Testis (tissue), 2 donors: ENCODE measurements around the gene ENTREP1.

ENCODE experiments used
- POLR2A ChIP-seq: fragments of 450-650 bp; IDR thresholded peaks from one replicate; pipeline ENCODE4 v1.6.1; 2017; ENCODE audit warnings: antibody characterized with exemption, mild to moderate bottlenecking, moderate library complexity
- TF ChIP-seq, protein P1 (sequence below), 3 experiments: fragments of 450-650 bp in 2 of 3; fragments of 200-600 bp in 1 of 3; sonication (generic) in 1 of 3; IDR thresholded peaks; one replicate each; pipeline ENCODE4 v1.5.1; 2016 to 2019; ENCODE audit warnings: antibody characterized with exemption in 3 of 3, mild to moderate bottlenecking in 2 of 3, moderate library complexity in 1 of 3

DNA sequence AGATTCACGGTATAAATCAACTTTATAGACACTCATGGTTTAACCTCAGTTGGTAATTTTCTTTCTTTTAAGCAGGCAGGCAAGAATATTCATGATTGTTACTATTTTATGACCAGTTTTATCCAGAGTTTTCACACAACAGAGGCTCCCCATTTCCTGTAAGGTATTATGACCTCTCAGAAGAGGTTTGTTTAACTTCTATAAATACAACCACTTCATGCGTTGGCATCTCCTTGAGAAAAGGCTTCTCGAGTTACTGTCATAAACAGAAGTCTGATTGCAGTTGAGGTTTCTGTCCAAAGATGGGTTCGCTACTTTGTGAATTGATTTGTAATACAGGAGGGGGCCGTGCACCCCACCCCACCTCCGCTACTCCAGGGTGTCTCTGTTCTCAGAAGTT is 55.3 kb downstream of the ENTREP1 start:
- TF ChIP-seq, protein P1, sequence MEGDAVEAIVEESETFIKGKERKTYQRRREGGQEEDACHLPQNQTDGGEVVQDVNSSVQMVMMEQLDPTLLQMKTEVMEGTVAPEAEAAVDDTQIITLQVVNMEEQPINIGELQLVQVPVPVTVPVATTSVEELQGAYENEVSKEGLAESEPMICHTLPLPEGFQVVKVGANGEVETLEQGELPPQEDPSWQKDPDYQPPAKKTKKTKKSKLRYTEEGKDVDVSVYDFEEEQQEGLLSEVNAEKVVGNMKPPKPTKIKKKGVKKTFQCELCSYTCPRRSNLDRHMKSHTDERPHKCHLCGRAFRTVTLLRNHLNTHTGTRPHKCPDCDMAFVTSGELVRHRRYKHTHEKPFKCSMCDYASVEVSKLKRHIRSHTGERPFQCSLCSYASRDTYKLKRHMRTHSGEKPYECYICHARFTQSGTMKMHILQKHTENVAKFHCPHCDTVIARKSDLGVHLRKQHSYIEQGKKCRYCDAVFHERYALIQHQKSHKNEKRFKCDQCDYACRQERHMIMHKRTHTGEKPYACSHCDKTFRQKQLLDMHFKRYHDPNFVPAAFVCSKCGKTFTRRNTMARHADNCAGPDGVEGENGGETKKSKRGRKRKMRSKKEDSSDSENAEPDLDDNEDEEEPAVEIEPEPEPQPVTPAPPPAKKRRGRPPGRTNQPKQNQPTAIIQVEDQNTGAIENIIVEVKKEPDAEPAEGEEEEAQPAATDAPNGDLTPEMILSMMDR (IDR thresholded peaks at IDR 0.05), result no peak
- TF ChIP-seq POLR2A, result no peak
